Measurements from ENCODE around the gene ANKRD24. TPM values are rescaled to one million over a fixed set of nuclear protein-coding genes. Genes with fewer than 3 reads are reported as not detected.
"Not testable (repeated sequence)": the region's sequence is repeated elsewhere in the genome, so short reads cannot be mapped to it uniquely, and the experiment has no call there.

ANKRD24 gene
- total RNA-seq (2022) (1.2 and 2.9 TPM in 2 replicates), Bru-seq, nascent RNA (percentile 35 among the genes with signal in this experiment), BruChase-seq, experiment 1, labeled RNA remaining after a 6-hour chase (percentile 50 among the genes with signal in this experiment), BruChase-seq, experiment 2, labeled RNA remaining after a 2-hour chase (percentile 35 among the genes with signal in this experiment)
- long read RNA-seq, partial matches to known transcripts = 0 of 1 reads
- long read RNA-seq, other reads (novel, unspliced or antisense) = 1 of 1 reads

DNA sequence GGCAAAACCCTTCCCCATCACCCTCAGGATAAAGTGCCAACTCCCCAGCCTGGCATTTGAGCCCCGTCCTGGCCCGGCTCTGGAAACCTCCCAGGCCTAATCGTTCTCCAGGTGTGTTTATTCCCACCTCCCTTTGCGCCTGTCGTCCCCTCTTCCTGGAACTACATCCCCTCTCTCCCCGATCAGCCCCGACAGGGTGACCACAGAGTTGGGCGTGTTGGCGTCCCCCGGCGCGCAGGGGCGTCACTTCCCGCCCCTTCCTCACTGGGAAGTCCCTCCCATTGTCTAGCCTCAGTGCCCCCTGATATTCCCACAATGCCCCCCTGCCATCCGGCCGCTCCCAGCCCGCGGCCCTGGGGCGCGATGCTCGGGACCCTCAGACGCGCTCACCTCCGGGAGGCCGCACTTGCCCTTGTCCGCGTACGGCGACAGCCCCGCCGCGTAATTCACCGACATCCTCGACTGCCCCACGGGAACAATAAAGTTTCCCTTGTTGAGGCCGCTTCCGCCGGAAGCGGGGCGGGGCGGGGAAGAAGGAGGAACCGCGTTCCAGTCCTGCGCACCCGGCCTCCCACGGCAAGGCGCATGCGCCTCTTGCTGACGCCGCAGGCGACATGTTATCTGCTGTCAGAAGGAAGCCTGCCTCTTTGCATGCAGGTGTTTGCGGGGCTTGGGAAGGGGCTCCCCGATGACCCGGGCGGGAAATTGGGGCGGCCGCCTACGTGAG is at the start of gene ANKRD24, which contains the start of gene SIRT6:
ANKRD24 (plus strand) TSS at position 606 of the 727 bp plus-strand sequence. CDS start 3,737 bp downstream, outside the sequence.
SIRT6 (minus strand) TSS at position 480 of the 727 bp plus-strand sequence; CDS start at position 456, 24 bp downstream.
- ChIA-PET CTCF (no interaction called here), POLR2A (no interaction called here)
- peak within 1 kb of the TSS; percentile 100 for H3K4me3 Mint-ChIP-seq (ENCODE audit: unreplicated experiment)
- no TSS peak for BruUV-seq (replicated peaks)
- no peaks in the 10 kb centered on the region for H3K9me3 Mint-ChIP-seq (ENCODE audit: unreplicated experiment)
- H3K4me1 Mint-ChIP-seq (ENCODE audit: insufficient read depth, unreplicated experiment) = peaks cover 24% of the 10 kb centered on the region
- H3K36me3 Mint-ChIP-seq (ENCODE audit: insufficient read depth, unreplicated experiment) = peaks cover 21% of the 10 kb centered on the region
- H3K27me3 Mint-ChIP-seq (ENCODE audit: insufficient read depth, unreplicated experiment) = no peaks in the 10 kb centered on the region
- DNase-seq (ENCODE audit: unreplicated experiment) = peak; percentile 93
- H3K27ac Mint-ChIP-seq (ENCODE audit: low read depth, unreplicated experiment) = peak within 1 kb of the TSS; percentile 98
- TF ChIP-seq, protein P1, sequence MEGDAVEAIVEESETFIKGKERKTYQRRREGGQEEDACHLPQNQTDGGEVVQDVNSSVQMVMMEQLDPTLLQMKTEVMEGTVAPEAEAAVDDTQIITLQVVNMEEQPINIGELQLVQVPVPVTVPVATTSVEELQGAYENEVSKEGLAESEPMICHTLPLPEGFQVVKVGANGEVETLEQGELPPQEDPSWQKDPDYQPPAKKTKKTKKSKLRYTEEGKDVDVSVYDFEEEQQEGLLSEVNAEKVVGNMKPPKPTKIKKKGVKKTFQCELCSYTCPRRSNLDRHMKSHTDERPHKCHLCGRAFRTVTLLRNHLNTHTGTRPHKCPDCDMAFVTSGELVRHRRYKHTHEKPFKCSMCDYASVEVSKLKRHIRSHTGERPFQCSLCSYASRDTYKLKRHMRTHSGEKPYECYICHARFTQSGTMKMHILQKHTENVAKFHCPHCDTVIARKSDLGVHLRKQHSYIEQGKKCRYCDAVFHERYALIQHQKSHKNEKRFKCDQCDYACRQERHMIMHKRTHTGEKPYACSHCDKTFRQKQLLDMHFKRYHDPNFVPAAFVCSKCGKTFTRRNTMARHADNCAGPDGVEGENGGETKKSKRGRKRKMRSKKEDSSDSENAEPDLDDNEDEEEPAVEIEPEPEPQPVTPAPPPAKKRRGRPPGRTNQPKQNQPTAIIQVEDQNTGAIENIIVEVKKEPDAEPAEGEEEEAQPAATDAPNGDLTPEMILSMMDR (IDR thresholded peaks at IDR 0.05; ENCODE audit: unreplicated experiment) = no peak
- intact Hi-C loops (cut with micrococcal nuclease) = no loop called here

DNA sequence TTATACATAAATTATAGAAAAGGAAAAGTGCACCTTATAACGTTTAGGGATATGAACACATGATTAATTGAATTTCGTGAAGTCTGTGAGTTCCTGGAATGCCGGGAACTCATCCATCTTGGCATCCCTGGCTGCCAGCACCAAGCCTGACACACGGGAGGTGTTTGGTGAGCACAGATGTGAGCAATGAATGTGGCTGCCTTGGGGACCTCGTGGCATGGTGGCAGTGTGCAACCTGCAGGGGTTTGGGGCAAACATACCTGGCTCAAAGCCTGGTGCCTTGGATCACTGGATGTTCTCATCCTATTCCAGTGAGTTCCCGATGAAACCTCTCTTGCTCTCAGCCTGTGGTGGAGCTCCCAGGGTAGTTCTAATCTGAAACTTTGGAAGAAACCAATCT is 48.1 kb upstream of the ANKRD24 start:
- Mint-ChIP-seq H3K9me3 (ENCODE audit: unreplicated experiment) (no peaks in the 10 kb centered on the region), H3K27me3 (ENCODE audit: insufficient read depth, unreplicated experiment) (no peaks in the 10 kb centered on the region), H3K4me1 (ENCODE audit: insufficient read depth, unreplicated experiment) (peaks cover 9% of the 10 kb centered on the region), H3K4me3 (ENCODE audit: unreplicated experiment) (no peak overlapping the region), H3K36me3 (ENCODE audit: insufficient read depth, unreplicated experiment) (no peaks in the 10 kb centered on the region), H3K27ac (ENCODE audit: low read depth, unreplicated experiment) (no peak overlapping the region)
- BruUV-seq (replicated peaks) = no TSS peak
- intact Hi-C loops (cut with micrococcal nuclease) = loop anchor here (10.0 kb wide), 1 partner anchor 60 kb away; no protein-coding TSS in a partner anchor
- DNase-seq (ENCODE audit: unreplicated experiment) = no peak
- ChIA-PET CTCF (no interaction called here), POLR2A (no interaction called here)
- TF ChIP-seq, protein P1 (IDR thresholded peaks at IDR 0.05; ENCODE audit: unreplicated experiment) = no peak

DNA sequence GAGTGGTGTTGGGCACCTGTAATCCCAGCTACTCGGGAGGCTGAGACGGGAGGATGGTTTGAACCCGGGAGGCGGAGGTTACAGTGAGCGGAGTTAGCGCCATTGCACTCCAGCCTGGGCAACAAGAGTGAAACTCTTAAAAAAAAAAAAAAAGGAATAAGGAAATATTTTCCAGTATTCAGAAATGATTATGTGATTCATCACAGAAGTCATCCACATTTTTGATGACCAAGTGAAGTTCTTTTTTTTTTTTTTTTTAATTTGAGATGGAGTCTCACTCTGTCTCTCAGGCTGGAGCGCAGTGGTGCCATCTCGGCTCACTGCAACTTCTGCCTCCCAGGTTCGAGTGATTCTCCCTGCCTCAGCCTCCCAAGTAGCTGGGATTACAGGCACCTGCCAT is 47.1 kb upstream of the ANKRD24 start:
- H3K27me3 Mint-ChIP-seq (ENCODE audit: insufficient read depth, unreplicated experiment); DNase-seq (ENCODE audit: unreplicated experiment); H3K27ac Mint-ChIP-seq (ENCODE audit: low read depth, unreplicated experiment); H3K4me3 Mint-ChIP-seq (ENCODE audit: unreplicated experiment); BruUV-seq (replicated peaks); H3K4me1 Mint-ChIP-seq (ENCODE audit: insufficient read depth, unreplicated experiment); H3K36me3 Mint-ChIP-seq (ENCODE audit: insufficient read depth, unreplicated experiment); H3K9me3 Mint-ChIP-seq (ENCODE audit: unreplicated experiment); CTCF ChIA-PET: not testable (repeated sequence)
- POLR2A ChIA-PET = interaction anchor here (0.7 kb wide), 1 partner anchor 150 kb away, joined by 5 read pairs; the partner anchor contains the start of gene EEF2
- intact Hi-C loops (cut with micrococcal nuclease) = loop anchor here (10.0 kb wide), 1 partner anchor 61 kb away; no protein-coding TSS in a partner anchor

DNA sequence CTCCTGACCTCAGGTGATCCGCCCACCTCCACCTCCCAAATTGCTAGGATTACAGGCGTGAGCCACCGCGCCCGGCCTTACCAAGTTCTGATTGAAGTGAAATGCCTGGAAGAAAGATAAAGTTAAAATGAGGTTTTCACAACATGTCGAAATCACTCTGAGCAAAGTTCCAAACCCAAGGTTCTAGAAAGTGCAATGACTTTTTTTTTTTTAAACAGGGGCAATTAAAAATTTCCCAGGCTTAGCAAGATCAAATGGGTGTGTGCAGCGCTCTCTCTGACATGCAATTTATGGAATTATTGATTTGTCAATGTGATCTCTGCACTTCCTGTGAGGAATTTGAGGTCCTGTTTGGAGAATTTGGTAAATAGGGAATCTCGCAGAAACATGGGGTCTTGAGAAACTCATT is 45.8 kb upstream of the ANKRD24 start:
- no peaks in the 10 kb centered on the region for H3K9me3 Mint-ChIP-seq (ENCODE audit: unreplicated experiment)
- intact Hi-C loops (cut with micrococcal nuclease) = loop anchor here (10.0 kb wide), 1 partner anchor 62 kb away; no protein-coding TSS in a partner anchor
- CTCF ChIA-PET = no interaction called here
- no TSS peak for BruUV-seq (replicated peaks)
- no peaks in the 10 kb centered on the region for H3K36me3 Mint-ChIP-seq (ENCODE audit: insufficient read depth, unreplicated experiment)
- POLR2A ChIA-PET = no interaction called here
- DNase-seq (ENCODE audit: unreplicated experiment) = no peak
- no peaks in the 10 kb centered on the region for H3K27me3 Mint-ChIP-seq (ENCODE audit: insufficient read depth, unreplicated experiment)
- no peaks in the 10 kb centered on the region for H3K4me1 Mint-ChIP-seq (ENCODE audit: insufficient read depth, unreplicated experiment)
- H3K27ac Mint-ChIP-seq (ENCODE audit: low read depth, unreplicated experiment) = no peak overlapping the region
- TF ChIP-seq, protein P1 (IDR thresholded peaks at IDR 0.05; ENCODE audit: unreplicated experiment) = no peak
- H3K4me3 Mint-ChIP-seq (ENCODE audit: unreplicated experiment) = no peak overlapping the region

Data from MCF 10A (cell line).